GM10266 (cell line): Measurements from ENCODE around the gene EDDM13.

Experiments used
- DNase-seq: peaks from one replicate; pipeline ENCODE4 v3.0.0; 2012; ENCODE audit errors: extremely low spot score
- CTCF ChIP-seq: IDR thresholded peaks from 2 replicates; pipeline ENCODE4 v1.5.1; 2012; ENCODE audit warnings: mild to moderate bottlenecking, low read depth; ENCODE audit not compliant: control insufficient read depth, insufficient read depth; ENCODE audit errors: missing control alignments

The EDDM13 gene

GRCh38 chr19:56309511-56310185 is 37.1 kb downstream of the EDDM13 start:
- DNase-seq, result peak; percentile 51
- peak; percentile 82 for TF ChIP-seq CTCF

DNA sequence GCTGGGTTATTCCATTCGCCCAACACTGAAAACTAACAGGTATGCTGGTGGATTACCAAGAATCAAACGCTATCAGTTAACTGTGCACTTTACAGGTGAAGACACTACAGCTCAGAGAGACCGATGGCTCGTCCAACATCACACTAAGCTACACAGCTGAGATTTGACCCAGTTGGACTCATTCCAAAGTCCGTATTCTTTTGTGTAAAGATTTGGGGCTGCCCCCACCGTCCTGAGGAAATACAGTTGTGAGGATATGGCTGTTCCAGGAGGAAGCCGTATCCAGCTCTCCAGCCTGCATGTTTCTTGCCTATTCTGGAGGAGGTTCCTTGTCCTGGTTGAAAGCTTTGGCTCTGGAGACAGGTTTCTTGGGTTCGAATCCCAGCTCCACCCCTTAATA is 37.9 kb downstream of the EDDM13 start:
- no peak for TF ChIP-seq CTCF
- no peak for DNase-seq

GRCh38 chr19:56312342-56312741 is 39.8 kb downstream of the EDDM13 start:
- no peak for TF ChIP-seq CTCF
- DNase-seq, result no peak

GRCh38 chr19:56312787-56313657 is 40.5 kb downstream of the EDDM13 start:
- no peak for DNase-seq
- TF ChIP-seq CTCF, result no peak

DNA sequence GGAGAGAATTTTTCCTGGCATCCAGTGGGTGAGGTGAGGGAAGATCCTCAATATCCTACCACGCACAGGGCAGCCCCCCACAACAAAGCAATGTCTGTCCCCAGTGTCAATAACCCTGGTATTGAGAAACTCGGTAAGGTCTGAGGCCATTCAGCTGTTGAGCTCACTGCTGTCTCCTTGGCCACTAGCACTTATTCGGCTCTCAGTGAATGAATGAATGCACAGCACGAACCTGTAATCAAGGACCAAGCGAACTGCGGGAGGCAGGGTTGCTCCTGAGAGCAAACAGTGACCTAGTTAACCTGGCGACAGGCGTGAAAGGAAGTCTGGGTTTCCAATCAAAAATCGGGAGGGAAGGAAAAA is 41.5 kb downstream of the EDDM13 start:
- DNase-seq, result peak; percentile 11
- TF ChIP-seq CTCF, result no peak

DNA sequence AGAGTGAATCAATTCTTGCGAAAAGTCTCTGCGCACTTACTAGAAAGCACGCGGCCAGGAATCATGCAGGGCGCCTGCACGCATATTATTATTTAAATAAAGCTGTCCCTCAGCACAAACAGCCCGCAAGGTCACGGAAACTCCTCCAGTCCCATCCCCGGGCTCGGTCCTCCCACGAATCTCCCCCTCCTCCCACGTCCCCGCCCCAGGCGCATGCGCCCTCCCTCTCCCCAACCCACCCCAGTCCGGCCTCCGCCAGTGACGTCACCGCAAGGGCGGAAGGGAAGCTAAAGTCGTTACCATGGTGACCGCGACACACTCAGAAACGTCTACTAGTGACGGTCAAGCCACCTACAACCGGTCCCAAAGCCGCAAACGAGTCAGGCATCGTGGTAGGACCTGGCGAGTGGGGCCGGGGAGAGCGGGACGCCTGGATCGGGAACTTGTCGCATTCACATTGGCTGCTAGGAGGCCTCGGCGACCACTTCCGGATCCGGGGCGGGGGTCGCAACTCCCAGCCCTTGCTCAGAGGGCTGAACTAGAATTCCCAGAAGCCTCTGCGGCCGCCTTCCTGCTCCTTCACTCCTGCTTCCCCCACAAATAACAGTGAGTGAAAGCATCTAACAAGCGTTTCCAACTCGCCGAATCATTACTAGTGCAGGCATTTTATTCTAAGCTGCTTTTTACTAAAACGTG is 42.0 kb downstream of the EDDM13 start, which contains the start of gene ZSCAN5A:
Gene ZSCAN5A, minus strand, starts transcription at position 459 of the 696 bp plus-strand sequence. CDS start 89,793 bp downstream, outside the sequence.
- no peak for TF ChIP-seq CTCF
- DNase-seq, result peak; percentile 92
